HUES6 (cell line): ENCODE measurements around the gene SMARCAL1.
A peak's percentile ranks its signal among the peaks of the same experiment; 100 is the strongest.

Source experiments
- H3K27ac ChIP-seq: 2 replicates; pipeline ENCODE4 v1.7.0; 2013; ENCODE audit warnings: low read depth, mild to moderate bottlenecking, low read length, inconsistent platforms
- H3K27me3 ChIP-seq: 2 replicates; pipeline ENCODE4 v1.6.1; 2013; ENCODE audit warnings: low read length; ENCODE audit not compliant: control insufficient read depth, insufficient read depth
- H3K36me3 ChIP-seq: 2 replicates; pipeline ENCODE4 v1.6.1; 2013; ENCODE audit warnings: low read length; ENCODE audit not compliant: control insufficient read depth, insufficient read depth
- H3K4me1 ChIP-seq: 2 replicates; pipeline ENCODE4 v1.6.1; 2013; ENCODE audit warnings: low read length; ENCODE audit not compliant: control insufficient read depth, insufficient read depth
- H3K4me3 ChIP-seq: 2 replicates; pipeline ENCODE4 v1.5.1; 2013; ENCODE audit warnings: low read depth, low read length
- H3K9ac ChIP-seq: one replicate; pipeline ENCODE4 v1.6.1; 2013; ENCODE audit warnings: mild to moderate bottlenecking, low read length
- H3K9me3 ChIP-seq: 2 replicates; pipeline ENCODE4 v1.6.1; 2013; ENCODE audit warnings: low read depth, low read length; ENCODE audit not compliant: control insufficient read depth, insufficient read depth

SMARCAL1 gene

DNA sequence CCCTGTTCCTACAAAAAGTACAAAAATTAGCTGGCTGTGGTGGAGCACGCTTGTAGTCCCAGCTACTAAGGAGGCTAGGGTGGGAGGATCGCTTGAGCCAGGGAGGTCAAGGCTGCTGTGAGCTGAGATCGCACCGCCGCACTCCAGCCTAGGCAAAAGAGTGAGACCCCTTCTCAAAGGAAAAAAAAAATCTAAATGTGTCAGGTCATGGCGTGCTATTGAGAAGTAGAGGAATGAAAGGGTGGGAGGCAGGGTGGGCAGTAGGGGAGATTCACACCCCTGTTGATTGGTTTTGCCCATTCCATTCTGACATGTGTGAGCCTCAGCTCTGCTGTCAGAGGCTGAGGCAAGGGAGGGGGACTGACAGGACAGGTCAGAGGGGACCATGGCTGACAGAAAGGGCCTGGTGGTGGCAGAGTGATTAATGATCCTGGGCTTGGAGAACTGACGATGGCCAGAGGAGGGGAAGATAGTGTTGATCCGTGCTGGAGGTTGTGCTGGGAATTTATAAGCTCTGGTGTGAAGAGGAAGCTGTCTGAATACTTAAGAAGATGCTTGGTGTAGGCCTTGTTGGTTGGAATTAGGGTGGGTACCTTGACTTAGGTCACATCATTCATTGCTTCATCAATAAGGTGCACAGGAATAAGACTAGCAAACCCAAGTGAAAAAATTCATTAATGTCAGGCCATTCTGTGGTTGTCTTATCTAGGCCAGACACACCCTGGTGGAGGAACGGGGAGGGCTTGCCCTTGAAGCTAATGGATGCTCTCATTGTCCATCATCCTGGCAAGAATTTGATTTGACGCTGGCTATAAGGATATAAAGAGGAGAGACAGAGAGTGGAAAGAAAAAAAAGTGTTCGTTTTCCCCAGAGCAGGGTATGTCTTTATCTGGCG lies 19.1 kb upstream of the SMARCAL1 start:
- H3K4me3 ChIP-seq = no peak overlapping the region
- no peaks in the 10 kb centered on the region for H3K36me3 ChIP-seq
- no peak overlapping the region for H3K27ac ChIP-seq

DNA sequence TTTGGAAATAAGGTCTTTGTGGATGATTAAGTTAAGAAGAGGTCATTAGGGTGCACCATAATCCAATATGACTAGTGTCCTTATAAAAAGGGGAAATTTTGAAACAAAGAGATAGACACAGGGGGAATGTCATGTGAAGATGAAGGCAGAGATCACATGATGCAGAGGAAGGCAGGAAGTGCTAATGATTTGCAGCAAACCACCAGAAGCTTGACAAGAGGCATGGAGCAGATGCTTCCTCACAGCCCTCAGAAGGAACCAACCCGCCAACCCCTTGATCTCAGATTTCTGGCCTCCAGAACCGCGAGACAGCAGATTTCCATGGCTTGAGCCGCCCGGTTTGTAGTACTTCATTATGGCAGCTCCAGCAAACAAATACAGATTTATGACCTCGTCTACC lies 17.4 kb upstream of the SMARCAL1 start:
- H3K27ac ChIP-seq = no peak overlapping the region
- no peak overlapping the region for H3K4me3 ChIP-seq
- H3K9me3 ChIP-seq = no peaks in the 10 kb centered on the region
- no peak overlapping the region for H3K9ac ChIP-seq
- no peaks in the 10 kb centered on the region for H3K27me3 ChIP-seq
- H3K4me1 ChIP-seq = peaks cover 11% of the 10 kb centered on the region; the same call in 1 of the 2 replicates
- H3K36me3 ChIP-seq = no peaks in the 10 kb centered on the region

More for the DNA sequence above, 19.1 kb upstream of the SMARCAL1 start:
- Histone ChIP-seq H3K4me1 (peaks cover 6% of the 10 kb centered on the region; the same call in 1 of the 2 replicates), H3K9me3 (no peaks in the 10 kb centered on the region), H3K27me3 (no peaks in the 10 kb centered on the region), H3K9ac (no peak overlapping the region)

DNA sequence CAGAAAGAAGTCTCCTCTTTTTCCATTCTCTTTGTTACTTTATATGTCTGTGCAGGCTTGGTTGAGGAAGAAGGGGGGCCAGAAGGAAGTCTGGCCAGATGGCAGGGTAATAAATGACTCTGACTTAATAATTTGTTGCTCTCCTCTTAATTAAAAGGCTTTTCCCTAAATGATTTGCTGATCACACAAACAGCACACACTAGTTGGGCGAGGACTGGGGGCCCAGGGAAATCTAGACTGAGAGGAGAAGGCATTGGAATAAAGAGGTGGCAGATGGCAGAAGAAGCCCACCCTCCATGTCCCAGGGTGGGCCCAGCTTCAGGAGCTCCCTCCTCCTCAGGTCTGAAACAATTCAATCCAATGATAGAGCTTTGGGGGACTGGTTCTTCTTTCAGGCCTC lies 12.7 kb upstream of the SMARCAL1 start:
- Histone ChIP-seq H3K27me3 (no peaks in the 10 kb centered on the region), H3K4me3 (no peak overlapping the region), H3K9ac (no peak overlapping the region), H3K36me3 (no peaks in the 10 kb centered on the region), H3K9me3 (no peaks in the 10 kb centered on the region), H3K27ac (no peak overlapping the region), H3K4me1 (peaks cover 5% of the 10 kb centered on the region; the same call in 1 of the 2 replicates)

DNA sequence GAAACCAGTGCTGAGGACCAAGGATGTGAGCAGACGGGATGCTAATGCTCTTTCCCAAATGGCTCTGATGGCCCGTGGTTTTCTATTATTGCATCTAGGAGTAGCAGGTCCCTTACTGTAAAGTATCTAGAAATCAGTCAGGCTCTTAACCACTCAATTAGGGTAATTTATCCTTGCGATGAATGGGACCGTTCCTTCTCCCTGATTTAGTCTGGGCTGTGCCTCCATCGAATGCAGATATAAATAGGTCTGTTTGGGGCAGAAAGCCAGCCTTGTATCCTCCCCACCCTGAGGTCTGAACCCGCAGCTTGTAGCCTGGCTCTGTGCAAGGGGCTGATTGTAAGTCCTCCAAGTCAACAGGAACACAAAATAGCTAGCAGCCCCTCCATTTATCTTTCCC lies 9.5 kb upstream of the SMARCAL1 start:
- H3K4me1 ChIP-seq = peaks cover 11% of the 10 kb centered on the region; the same call in 1 of the 2 replicates
- no peaks in the 10 kb centered on the region for H3K36me3 ChIP-seq
- no peaks in the 10 kb centered on the region for H3K9me3 ChIP-seq
- no peak overlapping the region for H3K4me3 ChIP-seq
- no peak overlapping the region for H3K9ac ChIP-seq
- no peak overlapping the region for H3K27ac ChIP-seq
- no peaks in the 10 kb centered on the region for H3K27me3 ChIP-seq

DNA sequence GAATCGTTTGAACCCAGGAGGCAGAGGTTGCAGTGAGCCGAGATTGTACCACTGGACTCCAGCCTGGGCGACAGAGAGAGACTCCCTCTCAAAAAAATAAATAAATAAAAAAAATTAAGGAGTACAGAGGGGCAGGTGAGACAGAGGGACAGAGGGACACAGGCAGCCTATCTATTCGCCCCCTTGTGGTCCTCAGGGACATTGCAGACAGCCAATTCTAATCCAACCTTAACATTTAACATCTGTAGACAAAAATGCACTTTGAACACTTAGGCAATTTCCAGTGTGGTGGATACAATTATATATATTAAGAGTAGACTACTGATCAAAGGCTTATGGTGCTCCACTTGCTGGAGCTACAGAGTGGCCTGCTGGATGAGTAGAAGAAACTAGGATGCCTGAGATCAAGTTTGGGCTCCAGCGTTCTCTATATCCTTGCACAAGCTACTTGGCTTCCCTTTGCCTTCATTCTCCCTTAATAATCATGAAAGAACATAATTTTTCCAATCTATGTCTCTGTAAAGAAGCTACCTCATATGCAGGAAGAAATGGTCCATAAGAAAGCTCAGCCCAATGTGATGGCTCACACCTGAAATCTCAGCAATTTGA lies 8.2 kb upstream of the SMARCAL1 start:
- Histone ChIP-seq H3K27ac (no peak overlapping the region), H3K4me3 (no peak overlapping the region), H3K27me3 (no peaks in the 10 kb centered on the region), H3K9ac (no peak overlapping the region), H3K4me1 (peaks cover 17% of the 10 kb centered on the region; the same call in 1 of the 2 replicates), H3K9me3 (no peaks in the 10 kb centered on the region), H3K36me3 (no peaks in the 10 kb centered on the region)

DNA sequence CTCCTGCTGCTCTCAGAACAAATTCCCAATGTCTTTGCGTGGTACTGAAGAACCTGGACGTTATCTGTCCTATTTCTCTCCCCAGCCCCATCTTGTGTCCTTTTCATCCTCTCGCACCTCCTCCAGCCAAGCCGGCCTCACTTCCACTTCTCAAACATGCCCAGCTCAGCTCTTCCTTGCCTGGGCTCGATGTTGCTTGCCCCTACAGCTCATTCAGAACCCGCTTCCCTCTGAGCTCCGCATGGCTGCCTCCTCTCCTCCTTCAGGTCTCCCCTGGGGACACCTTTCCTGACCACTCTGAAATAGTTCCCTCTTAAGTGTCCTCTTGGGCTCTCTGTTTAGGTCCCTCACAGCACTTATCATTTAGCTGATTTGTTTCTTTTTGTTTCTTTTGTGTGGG lies 6.7 kb upstream of the SMARCAL1 start:
- H3K9ac ChIP-seq = no peak overlapping the region

DNA sequence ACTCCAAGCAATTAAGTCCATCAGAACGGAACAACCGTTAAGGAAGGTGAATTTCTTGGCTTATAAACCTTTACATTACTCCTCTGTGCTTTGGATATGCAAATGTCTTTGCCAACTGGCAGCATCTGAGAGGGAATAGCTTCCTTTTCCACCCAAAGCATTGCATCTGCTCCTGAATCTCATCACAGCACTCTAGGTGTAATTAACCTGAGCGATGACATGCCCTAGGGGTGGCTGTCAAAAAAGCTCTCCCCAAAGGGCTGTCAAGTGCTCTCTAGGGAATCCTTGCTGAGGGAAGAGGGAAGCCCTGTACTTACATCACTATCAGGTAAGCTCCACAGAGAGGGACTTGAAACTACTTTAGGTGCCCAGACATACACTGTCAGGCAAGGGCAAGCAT lies 5.5 kb upstream of the SMARCAL1 start:
- Histone ChIP-seq H3K9ac (no peak overlapping the region), H3K9me3 (no peaks in the 10 kb centered on the region), H3K4me1 (peaks cover 14% of the 10 kb centered on the region), H3K36me3 (no peaks in the 10 kb centered on the region), H3K4me3 (no peak overlapping the region), H3K27ac (no peak overlapping the region), H3K27me3 (no peaks in the 10 kb centered on the region)

More for the DNA sequence above, 6.7 kb upstream of the SMARCAL1 start:
- no peaks in the 10 kb centered on the region for H3K36me3 ChIP-seq
- H3K27ac ChIP-seq = no peak overlapping the region
- peaks cover 14% of the 10 kb centered on the region; the same call in 1 of the 2 replicates for H3K4me1 ChIP-seq
- no peaks in the 10 kb centered on the region for H3K27me3 ChIP-seq
- H3K9me3 ChIP-seq = no peaks in the 10 kb centered on the region
- no peak overlapping the region for H3K4me3 ChIP-seq

DNA sequence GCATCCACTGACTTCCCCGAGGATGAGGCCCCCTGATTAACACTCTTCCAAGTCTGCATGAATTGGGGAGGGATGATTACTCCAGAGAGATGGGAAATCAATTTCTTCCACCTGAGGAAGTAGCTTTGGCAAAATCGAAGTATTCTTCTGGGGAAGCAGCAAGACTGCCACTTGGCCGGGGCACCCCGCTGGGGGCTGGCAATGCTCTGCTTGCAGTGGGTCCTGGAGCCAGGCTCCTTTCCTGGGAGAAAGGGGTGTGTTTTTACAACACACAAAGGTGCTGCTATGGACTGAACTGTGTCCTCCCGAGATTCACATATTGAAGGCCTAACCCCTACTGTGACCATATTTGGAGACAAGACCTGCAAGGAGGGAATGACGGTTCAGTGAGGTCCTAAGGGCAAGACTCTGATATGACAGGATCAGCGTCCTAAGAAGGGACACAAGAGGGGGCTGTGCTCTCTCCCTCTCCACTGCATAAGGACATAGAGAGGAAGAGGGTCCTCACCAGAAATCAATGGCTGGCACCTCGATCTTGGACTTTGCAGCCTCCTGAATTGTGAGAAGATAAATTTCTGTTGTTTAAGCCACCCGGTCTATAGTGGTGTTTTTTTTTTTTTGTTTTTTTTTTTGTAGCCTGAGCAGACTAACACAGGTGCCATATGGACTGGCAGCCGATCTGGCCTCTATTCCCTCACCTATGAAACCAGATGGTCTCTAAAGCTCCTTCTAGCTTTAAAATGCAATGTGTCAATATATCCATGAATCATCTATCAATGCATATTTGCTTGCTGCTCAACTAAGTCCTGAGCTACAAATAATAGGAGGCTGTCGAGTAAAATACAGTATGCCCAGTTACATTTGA lies 3.6 kb upstream of the SMARCAL1 start:
- H3K4me1 ChIP-seq = peaks cover 14% of the 10 kb centered on the region
- no peaks in the 10 kb centered on the region for H3K27me3 ChIP-seq
- no peak overlapping the region for H3K4me3 ChIP-seq

DNA sequence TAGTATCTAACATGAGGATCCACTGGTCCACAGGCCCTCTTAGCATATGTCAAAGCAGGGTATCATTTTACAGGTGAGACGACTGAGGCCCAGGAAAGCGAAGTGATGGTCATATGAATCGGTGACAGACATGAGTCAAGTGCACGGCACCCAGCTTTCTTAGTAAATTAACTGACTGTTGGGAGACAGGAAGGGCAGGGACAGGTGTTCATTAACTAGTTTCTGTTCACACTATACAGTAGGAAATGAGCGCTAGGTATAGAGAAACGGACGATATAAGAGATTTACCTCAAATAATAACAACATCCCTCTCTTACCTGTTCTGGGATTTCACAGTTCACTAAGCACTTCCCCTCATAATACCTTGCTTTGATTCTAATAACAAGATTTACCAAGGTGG lies 1.7 kb upstream of the SMARCAL1 start:
- Histone ChIP-seq H3K9me3 (no peaks in the 10 kb centered on the region), H3K4me1 (peaks cover 14% of the 10 kb centered on the region), H3K4me3 (no peak overlapping the region), H3K27ac (no peak overlapping the region), H3K27me3 (no peaks in the 10 kb centered on the region), H3K36me3 (peaks cover 8% of the 10 kb centered on the region; the same call in 1 of the 2 replicates), H3K9ac (no peak overlapping the region)

More for the DNA sequence above, 3.6 kb upstream of the SMARCAL1 start:
- no peaks in the 10 kb centered on the region for H3K9me3 ChIP-seq
- H3K9ac ChIP-seq = peak overlapping the region; percentile 30
- no peaks in the 10 kb centered on the region for H3K36me3 ChIP-seq
- no peak overlapping the region for H3K27ac ChIP-seq

DNA sequence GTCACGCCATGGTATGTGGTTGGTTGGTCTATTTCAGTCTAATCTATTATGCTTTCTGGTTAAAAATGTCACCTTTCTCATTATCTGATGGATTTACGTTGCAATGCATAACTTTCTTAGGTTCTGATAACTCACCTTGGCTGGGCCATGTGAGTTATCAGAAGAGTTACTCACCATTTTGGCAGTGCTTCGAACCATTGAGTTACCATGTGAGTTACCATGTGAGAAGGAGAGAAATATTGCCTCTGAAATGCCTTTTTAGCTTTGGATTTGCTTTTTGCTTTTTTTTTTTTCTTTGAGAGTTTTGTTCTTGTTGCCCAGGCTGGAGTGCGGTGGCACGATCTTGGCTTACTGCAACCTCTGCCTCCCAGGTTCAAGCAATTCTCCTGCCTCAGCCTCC lies 1.6 kb downstream of the SMARCAL1 start:
- no peak overlapping the region for H3K9ac ChIP-seq
- no peak overlapping the region for H3K27ac ChIP-seq
- peaks cover 28% of the 10 kb centered on the region for H3K36me3 ChIP-seq
- no peaks in the 10 kb centered on the region; the same call in 1 of the 2 replicates for H3K4me1 ChIP-seq
- no peaks in the 10 kb centered on the region for H3K27me3 ChIP-seq
- H3K4me3 ChIP-seq = no peak overlapping the region
- H3K9me3 ChIP-seq = no peaks in the 10 kb centered on the region
